ENCODE results near the gene EGLN1. TPM values are rescaled to one million over a fixed set of nuclear protein-coding genes. Genes with fewer than 3 reads are reported as not detected.

EGLN1 gene
- total RNA-seq, 3 donors from 2014 or later (not counting 1 experiment from before 2014, with no cell fraction given), result 14.2 to 27.5 (median 24.5) TPM

DNA sequence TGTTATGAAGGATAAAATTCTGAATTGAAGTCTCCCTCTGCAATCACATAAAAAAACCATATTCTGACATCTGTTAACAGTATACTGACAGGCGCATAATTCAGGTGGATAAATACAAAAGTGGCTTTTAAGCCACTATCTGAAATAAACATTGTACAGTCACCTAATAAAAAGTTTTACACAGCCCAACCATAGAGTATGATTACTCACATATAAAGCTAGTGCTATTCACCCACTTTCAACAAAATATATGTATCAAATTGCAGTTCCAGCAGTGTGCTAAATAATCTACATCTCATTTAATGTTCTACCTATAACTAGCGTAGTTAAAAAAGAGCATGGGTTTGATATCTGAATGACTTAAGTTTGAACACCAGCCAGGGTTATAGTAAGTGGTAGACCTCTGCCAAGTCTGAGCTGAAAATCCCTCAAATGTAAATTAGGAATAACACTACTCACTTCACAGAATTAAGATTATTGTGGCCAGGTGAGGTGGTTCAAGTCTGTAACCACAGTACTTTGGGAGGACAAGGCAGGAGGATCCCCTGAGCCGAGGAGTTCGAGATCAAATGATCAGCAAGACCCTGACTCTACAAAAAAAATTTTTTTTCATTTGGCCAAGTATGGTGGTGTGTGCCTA, 3.9 kb downstream of the EGLN1 start:
- intact Hi-C loops (cut with micrococcal nuclease), result no loop called here
- H3K27ac Mint-ChIP-seq, result no peak overlapping the region
- 93% methylated on average over 3 of the region's 4 CpGs for WGBS (ENCODE audit: insufficient coverage)
- no peak overlapping the region for H3K4me3 ChIP-seq (ENCODE audit: low read length)
- H3K27me3 ChIP-seq (ENCODE audit: control insufficient read depth, insufficient read depth, low read length), result no peaks in the 10 kb centered on the region
- DNase-seq, result no peak
- no peak overlapping the region for H3K27ac ChIP-seq (ENCODE audit: low read length)
- H3K27me3 Mint-ChIP-seq (ENCODE audit: low read depth in 2 of 2), result no peaks in the 10 kb centered on the region
- no peaks in the 10 kb centered on the region for H3K9me3 ChIP-seq (ENCODE audit: control insufficient read depth, insufficient read depth, low read length)
- H3K4me1 ChIP-seq (ENCODE audit: control insufficient read depth, insufficient read depth, low read length), result peaks cover 15% of the 10 kb centered on the region
- H3K9me3 Mint-ChIP-seq, result no peaks in the 10 kb centered on the region
- no peaks in the 10 kb centered on the region for H3K36me3 Mint-ChIP-seq
- H3K4me3 Mint-ChIP-seq, result peak overlapping the region; percentile 7
- TF ChIP-seq, protein P1, sequence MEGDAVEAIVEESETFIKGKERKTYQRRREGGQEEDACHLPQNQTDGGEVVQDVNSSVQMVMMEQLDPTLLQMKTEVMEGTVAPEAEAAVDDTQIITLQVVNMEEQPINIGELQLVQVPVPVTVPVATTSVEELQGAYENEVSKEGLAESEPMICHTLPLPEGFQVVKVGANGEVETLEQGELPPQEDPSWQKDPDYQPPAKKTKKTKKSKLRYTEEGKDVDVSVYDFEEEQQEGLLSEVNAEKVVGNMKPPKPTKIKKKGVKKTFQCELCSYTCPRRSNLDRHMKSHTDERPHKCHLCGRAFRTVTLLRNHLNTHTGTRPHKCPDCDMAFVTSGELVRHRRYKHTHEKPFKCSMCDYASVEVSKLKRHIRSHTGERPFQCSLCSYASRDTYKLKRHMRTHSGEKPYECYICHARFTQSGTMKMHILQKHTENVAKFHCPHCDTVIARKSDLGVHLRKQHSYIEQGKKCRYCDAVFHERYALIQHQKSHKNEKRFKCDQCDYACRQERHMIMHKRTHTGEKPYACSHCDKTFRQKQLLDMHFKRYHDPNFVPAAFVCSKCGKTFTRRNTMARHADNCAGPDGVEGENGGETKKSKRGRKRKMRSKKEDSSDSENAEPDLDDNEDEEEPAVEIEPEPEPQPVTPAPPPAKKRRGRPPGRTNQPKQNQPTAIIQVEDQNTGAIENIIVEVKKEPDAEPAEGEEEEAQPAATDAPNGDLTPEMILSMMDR (IDR thresholded peaks at IDR 0.05), result no peak
- ATAC-seq, result no peak
- H3K4me1 Mint-ChIP-seq, result peaks cover 62 to 64% of the 10 kb centered on the region in 2 donors
- no peaks in the 10 kb centered on the region for H3K36me3 ChIP-seq (ENCODE audit: control insufficient read depth, insufficient read depth, low read length)

DNA sequence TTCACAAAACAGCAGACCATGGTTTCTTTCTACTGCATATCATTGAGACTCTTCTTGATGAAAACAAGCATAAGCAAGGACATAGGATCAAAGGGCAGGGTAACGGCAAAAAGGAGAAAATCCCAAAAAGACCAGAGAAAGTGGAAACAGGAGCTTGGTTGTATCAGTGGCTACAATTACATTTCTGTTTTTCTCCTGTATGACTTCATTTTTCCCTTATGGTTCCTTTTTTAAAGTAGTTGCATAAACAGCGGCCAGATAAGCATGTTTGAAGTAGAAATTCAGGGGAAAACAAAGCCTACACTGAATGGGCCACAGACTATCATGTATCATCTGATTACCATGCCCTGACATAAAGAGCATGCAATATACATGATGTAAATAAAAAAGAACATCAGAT, 4.6 kb downstream of the EGLN1 start:
- intact Hi-C loops (cut with micrococcal nuclease), result no loop called here
- H3K27ac Mint-ChIP-seq, result no peak overlapping the region
- Histone ChIP-seq H3K27ac (ENCODE audit: low read length) (no peak overlapping the region), H3K4me1 (ENCODE audit: control insufficient read depth, insufficient read depth, low read length) (peaks cover 15% of the 10 kb centered on the region), H3K9me3 (ENCODE audit: control insufficient read depth, insufficient read depth, low read length) (no peaks in the 10 kb centered on the region), H3K27me3 (ENCODE audit: control insufficient read depth, insufficient read depth, low read length) (no peaks in the 10 kb centered on the region), H3K36me3 (ENCODE audit: control insufficient read depth, insufficient read depth, low read length) (no peaks in the 10 kb centered on the region), H3K4me3 (ENCODE audit: low read length) (no peak overlapping the region)
- ATAC-seq, result no peak
- H3K4me1 Mint-ChIP-seq, result peaks cover 66 to 69% of the 10 kb centered on the region in 2 donors
- DNase-seq, result no peak
- no peaks in the 10 kb centered on the region for H3K27me3 Mint-ChIP-seq (ENCODE audit: low read depth in 2 of 2)
- TF ChIP-seq, protein P1 (IDR thresholded peaks at IDR 0.05), result no peak
- no peaks in the 10 kb centered on the region for H3K9me3 Mint-ChIP-seq
- H3K36me3 Mint-ChIP-seq, result no peaks in the 10 kb centered on the region
- H3K4me3 Mint-ChIP-seq, result no peak overlapping the region
- WGBS (ENCODE audit: insufficient coverage), result 92% methylated on average over 1 of the region's 2 CpGs

DNA sequence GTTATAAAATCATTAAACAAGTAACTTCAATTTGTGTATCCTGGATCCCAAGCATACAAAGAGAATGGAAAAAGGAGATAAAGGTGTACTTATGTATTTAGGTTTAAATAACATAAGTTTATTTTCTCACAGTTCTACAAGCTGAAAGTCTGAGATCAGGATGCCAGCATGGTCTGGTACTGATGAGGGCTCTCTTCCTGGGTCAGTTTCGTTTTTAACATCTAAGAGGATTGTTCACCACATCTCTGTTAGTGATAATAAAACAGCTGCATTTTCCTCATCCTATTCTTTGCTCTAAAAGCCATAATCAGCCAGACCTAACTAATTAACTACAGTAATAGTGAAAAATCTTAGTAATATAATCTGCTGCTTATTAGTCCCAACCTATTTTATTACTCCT, 5.2 kb downstream of the EGLN1 start:
- no peaks in the 10 kb centered on the region for H3K36me3 Mint-ChIP-seq
- H3K27ac ChIP-seq (ENCODE audit: low read length), result no peak overlapping the region
- intact Hi-C loops (cut with micrococcal nuclease), result no loop called here

More for the DNA sequence above, 5.2 kb downstream of the EGLN1 start:
- H3K4me3 Mint-ChIP-seq, result peak overlapping the region; percentile 10
- peak in 1 of 2 donors; percentile 22 for DNase-seq
- Histone ChIP-seq H3K4me3 (ENCODE audit: low read length) (no peak overlapping the region), H3K9me3 (ENCODE audit: control insufficient read depth, insufficient read depth, low read length) (no peaks in the 10 kb centered on the region), H3K36me3 (ENCODE audit: control insufficient read depth, insufficient read depth, low read length) (no peaks in the 10 kb centered on the region), H3K27me3 (ENCODE audit: control insufficient read depth, insufficient read depth, low read length) (no peaks in the 10 kb centered on the region), H3K4me1 (ENCODE audit: control insufficient read depth, insufficient read depth, low read length) (peaks cover 15% of the 10 kb centered on the region)
- TF ChIP-seq, protein P1 (IDR thresholded peaks at IDR 0.05), result no peak
- no peaks in the 10 kb centered on the region for H3K9me3 Mint-ChIP-seq
- WGBS (ENCODE audit: insufficient coverage), result 11% methylated on average over 1 of the region's 1 CpG
- H3K27me3 Mint-ChIP-seq (ENCODE audit: low read depth in 2 of 2), result no peaks in the 10 kb centered on the region
- ATAC-seq, result no peak
- H3K4me1 Mint-ChIP-seq, result peaks cover 70 to 74% of the 10 kb centered on the region in 2 donors
- no peak overlapping the region for H3K27ac Mint-ChIP-seq
